GM21825 (cell line): ENCODE data around the gene TIGD6.
A peak's percentile ranks its signal among the peaks of the same experiment; 100 is the strongest.

ENCODE experiments used
- ATAC-seq: cut with Tn5 transposase; IDR thresholded peaks from one replicate; pipeline ENCODE4 v1.9.1; 2021; ENCODE audit warnings: mild to moderate bottlenecking, moderate library complexity; ENCODE audit not compliant: unreplicated experiment

TIGD6 gene

GRCh38 chr5:149981206-149981605 is 19.2 kb downstream of the TIGD6 start:
- ATAC-seq, result no peak

DNA sequence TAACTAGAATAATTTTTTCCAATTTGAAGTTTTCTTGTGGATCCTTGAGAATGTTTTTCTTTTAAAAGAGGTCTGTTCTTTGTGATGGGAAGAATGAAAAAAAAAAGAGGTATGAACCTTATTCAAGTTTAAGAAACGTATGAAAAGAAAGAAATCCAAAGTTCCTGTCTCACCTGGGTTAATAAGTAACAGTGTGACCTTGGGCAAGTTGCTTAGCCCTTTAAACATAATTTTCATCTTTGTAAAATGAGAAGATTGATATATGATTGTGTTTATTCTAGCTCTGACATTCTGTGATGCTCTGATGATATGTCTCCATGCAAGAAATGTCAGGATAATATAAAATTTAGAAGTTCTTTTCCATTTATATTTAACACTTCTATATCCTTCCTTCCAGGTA is 20.6 kb downstream of the TIGD6 start:
- ATAC-seq, result no peak

GRCh38 chr5:149975409-149975808 is 25.0 kb downstream of the TIGD6 start:
- no peak for ATAC-seq

- ATAC-seq, result no peak
Measured at GRCh38 chr5:149969181-149969930, 31.1 kb downstream of the TIGD6 start.

GRCh38 chr5:149966946-149967345 is 33.5 kb downstream of the TIGD6 start:
- no peak for ATAC-seq

GRCh38 chr5:149963729-149964128 is 36.7 kb downstream of the TIGD6 start:
- ATAC-seq, result no peak

DNA sequence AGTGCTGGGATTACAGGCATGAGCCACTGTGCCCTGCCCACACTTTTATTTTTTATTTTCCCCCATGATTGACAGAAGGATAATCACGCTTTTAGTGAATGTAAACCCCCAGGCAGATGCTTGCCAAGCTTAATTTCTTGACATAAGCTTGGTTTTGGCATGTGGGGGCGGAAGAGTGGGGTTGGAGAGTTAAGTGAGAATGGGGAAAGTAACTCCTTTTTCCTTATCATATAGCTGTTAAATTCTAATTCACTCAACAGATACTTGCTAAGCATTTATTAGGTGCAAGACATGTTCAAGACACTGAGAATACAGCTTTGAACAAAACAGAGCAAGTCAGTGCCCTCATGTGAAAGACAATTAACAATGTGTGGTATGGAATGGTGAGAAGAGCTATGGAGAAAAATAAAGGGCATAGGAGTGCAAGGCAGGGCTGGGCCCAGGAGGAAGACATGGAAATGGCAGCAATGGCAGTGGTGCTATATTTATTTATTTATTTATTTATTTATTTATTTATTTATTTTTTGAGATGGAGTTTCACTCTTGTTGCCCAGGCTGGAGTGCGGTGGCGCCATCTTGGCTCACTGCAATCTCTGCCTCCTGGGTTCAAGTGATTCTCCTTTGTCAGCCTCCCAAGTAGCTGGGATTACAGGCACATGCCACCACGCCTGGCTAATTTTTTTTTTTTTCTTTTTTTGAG is 37.7 kb downstream of the TIGD6 start:
- no peak for ATAC-seq

- no peak for ATAC-seq
Measured at GRCh38 chr5:149961957-149962409, 38.5 kb downstream of the TIGD6 start.

DNA sequence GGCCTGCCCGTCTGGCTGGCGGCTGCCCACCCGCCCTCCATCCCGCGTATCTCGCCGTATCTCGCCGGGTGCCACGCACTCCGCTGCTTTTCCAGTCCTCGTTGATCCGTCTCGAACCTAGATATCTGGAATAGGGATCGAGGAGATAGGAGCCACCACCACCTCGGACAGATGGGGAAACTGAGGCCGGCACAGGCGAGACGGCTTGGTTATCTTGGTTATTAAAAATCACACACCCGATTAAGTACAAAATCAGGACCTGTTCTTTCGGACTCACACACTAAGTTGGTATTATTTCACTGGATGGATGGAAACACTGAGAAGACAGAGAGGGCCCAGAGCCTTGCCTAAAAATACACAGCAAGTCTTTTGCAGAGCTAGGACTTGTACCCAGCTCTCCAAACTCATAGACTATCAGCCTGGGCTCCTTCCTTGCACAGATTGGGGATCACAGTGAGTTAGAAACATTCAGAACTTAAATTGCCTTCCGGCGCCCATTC is 39.2 kb downstream of the TIGD6 start:
- ATAC-seq, result no peak

DNA sequence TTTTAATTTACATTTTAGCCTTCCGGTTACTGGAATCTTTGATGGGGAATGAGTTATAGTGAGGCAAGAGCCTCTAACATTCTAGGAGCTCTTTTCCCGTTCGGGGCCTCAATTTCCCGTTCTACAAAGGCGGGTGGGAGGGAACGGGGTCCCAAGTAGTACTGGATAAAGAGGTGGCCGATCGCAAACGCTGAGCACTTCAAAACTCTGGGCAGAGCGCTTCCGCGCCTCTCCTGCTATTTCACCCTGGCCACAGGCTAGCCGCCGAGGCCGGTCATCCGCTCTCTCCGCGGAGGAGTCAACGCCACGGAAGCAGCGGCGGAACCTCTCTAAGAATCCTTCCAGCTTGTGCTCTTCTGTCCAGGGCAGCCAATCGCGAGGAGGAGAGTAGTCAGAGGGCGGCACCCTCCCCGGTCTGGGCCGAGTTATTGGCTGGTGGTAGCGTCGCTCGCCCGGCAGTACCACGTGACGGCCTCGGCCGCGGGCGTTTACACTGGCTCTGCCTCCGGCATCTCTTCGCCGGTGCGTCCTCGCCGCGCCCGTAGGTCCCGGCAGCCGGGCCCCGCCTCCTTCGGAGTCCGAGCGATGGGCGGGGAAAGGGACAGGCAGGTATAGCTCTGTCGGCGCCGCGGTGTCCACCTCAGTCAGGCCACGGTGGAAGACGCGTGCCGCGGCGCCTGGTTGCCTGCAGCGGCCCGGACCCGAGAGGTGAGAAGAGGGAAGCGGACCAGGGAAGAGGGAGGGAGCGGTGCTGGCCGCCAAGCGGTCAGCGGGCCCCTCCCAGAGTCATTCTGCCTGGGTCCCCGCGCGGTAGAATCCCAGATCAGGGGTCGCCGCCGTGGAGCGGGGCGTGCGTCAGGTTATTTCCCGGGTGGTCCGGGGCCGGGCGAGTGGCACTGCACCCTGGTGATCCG is 39.9 kb downstream of the TIGD6 start, which contains the start of gene SLC26A2:
TSS of gene SLC26A2 (plus strand) at position 487 of the 914 bp plus-strand sequence. CDS start 16,895 bp downstream, outside the sequence.
- ATAC-seq, result peak; percentile 99

DNA sequence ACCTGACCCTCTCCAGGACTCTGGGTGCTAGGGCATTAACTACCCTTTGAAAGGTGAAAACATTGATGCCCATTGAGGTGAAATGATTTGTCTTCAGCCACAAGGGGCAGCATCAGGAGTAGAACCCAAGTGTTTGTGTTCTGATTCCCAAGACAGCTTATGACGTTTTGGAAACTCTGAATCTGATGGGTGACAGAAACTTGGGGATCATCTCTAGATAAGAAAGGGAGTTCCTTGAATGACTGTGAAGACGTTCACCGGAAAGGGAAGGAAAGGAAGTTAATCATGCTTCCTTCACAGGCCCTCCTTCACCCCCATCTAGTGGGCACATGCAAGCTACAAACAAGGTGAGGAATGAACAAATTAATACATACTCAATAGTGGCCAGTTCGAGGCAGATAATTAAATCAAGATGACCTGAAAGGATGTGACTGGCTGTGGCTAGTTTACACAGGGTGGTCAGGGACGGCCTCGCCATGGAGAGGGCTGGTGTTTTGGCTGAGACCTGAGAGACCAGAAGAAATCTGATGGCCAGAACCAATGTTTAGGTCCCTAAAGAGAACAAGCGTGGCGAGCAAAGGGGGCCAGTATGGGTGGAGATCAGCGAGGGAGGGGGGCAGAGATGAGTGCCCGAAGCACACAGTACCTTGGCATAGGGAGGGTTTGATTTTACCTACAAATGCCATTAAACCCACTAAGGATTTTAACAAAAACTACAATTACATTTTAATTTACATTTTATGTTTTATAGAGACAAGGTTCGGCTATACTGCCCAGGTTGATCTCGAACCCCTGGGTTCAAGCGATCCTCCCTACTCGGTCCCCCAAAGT is 40.8 kb downstream of the TIGD6 start:
- ATAC-seq, result no peak

DNA sequence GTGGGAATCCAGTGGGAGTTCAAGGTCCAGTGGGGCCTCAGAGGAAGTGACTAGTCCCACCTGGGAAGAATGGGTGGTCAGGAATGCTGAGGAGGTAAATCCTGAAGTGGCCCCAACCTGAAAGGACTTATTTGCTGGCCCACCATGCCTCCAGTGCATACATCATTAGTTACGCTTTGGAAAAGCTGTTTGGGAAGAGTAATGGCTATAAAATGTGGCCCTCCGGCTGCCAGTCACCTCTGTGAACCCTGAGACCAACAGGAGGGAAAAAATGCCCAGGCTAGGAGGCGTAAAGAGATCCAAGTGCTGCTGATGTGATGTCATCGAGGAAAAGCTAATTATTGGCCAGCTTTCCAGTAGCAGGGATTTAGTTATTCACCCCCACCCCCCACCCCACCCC is 42.6 kb downstream of the TIGD6 start:
- no peak for ATAC-seq

DNA sequence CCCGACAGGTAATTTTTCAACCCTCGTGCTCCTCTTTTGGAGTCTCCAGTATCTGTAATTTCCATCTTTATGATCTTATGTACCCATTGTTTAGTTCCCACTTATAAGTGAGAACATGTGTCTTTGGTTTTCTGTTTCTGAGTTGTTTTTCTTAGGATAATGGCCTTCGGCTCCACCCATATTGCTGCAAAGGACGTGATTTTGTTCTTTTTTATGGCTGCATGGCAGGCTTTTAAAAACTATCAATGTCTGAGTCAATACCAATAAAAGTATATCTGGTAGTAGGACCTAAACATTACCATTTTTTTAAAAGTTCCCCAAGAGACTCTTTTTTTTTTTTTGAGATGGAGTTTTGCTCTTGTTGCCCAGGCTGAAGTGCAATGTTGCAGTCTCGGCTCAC is 43.8 kb downstream of the TIGD6 start:
- ATAC-seq, result no peak

DNA sequence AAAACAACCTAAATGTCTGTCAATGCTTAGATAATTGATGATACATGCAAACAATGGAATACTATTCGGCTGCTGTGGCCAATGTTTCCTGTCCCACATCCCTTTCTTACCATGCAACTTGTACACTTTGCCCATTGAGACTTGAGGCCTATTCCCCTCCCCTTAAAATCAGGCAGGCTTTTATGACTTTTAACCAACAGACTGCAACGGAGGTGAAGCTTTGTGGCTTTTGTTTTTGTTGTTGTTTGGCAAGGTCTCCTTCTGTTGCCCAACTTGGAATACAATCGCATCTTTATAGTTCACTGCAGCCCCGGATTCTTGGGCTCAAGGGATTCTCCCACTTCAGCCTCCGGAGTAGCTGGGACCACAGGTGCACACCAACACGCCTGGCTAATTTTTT is 45.7 kb downstream of the TIGD6 start:
- ATAC-seq, result no peak

- no peak for ATAC-seq
Measured at GRCh38 chr5:149953436-149954121, 46.9 kb downstream of the TIGD6 start.

- no peak for ATAC-seq
Measured at GRCh38 chr5:149951138-149951749, 49.2 kb downstream of the TIGD6 start.

GRCh38 chr5:149948993-149949392 is 51.5 kb downstream of the TIGD6 start:
- ATAC-seq, result no peak

- no peak for ATAC-seq
Measured at GRCh38 chr5:149946118-149946517, 54.3 kb downstream of the TIGD6 start.

DNA sequence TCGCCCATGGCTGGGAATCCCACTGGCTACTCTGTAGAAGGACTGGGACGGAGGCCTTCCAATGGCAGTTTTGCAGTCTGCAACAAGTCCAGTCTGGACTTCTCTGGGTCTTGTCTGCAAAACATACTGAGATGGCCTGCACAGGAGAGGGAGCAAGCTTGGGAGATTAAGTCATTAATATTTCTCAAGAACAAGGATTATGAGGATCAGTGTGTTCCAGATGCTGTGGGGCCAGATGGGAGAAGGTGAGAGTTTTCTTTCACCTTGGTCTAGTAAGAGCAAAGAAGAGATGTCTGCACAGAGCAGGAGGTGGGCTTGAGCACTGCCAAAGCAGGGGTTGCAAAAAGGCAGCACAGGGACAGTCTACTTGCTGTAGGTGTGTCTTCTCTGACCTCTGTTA is 55.8 kb downstream of the TIGD6 start, which contains the start of gene PDE6A:
TSS of gene PDE6A (minus strand) at position 128 of the 400 bp plus-strand sequence. CDS start at position 8, 120 bp downstream.
- ATAC-seq, result no peak
